ENCODE results near the gene LGALS12.
A peak's percentile ranks its signal among the peaks of the same experiment; 100 is the strongest.

The LGALS12 gene

DNA sequence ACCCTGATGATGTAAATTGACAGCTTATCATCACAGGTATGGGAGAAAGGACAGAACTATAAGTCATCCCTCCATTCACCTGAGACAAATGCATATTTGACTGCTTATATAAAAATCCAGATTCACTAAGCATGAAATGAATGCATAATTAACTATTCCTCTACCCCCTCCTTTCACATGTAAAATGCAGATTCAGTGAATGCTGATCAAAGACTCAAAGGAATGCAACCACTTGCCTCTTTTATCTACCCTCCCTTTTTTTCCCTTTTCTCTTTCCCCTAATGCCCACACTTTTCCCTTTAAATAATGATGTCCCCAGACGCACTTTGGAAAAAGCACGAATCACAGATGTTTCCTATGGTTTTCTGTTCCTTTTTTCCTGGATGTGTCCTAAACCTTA is 26.2 kb downstream of the LGALS12 start:
- no peak overlapping the region for H3K4me3 ChIP-seq (ENCODE audit: low read length)
- no peak overlapping the region for H2AFZ ChIP-seq (ENCODE audit: low read depth, low read length)
- H3K9me3 ChIP-seq (ENCODE audit: insufficient read depth, low read length): no peaks in the 10 kb centered on the region
- TF ChIP-seq EZH2phosphoT487 (IDR thresholded peaks at IDR 0.05; ENCODE audit: low read depth): no peak
- TF ChIP-seq, protein P1, sequence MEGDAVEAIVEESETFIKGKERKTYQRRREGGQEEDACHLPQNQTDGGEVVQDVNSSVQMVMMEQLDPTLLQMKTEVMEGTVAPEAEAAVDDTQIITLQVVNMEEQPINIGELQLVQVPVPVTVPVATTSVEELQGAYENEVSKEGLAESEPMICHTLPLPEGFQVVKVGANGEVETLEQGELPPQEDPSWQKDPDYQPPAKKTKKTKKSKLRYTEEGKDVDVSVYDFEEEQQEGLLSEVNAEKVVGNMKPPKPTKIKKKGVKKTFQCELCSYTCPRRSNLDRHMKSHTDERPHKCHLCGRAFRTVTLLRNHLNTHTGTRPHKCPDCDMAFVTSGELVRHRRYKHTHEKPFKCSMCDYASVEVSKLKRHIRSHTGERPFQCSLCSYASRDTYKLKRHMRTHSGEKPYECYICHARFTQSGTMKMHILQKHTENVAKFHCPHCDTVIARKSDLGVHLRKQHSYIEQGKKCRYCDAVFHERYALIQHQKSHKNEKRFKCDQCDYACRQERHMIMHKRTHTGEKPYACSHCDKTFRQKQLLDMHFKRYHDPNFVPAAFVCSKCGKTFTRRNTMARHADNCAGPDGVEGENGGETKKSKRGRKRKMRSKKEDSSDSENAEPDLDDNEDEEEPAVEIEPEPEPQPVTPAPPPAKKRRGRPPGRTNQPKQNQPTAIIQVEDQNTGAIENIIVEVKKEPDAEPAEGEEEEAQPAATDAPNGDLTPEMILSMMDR (IDR thresholded peaks at IDR 0.05; ENCODE audit: low read depth, low read length): no peak
- H3K9ac ChIP-seq (ENCODE audit: low read length): no peak overlapping the region
- H3K27ac ChIP-seq (ENCODE audit: low read length): no peak overlapping the region
- no peak overlapping the region for H3K4me2 ChIP-seq (ENCODE audit: low read length)
- H3K36me3 ChIP-seq (replicated peaks; ENCODE audit: low read depth, low read length): no peaks in the 10 kb centered on the region
- peaks cover 22% of the 10 kb centered on the region for H3K27me3 ChIP-seq (ENCODE audit: low read depth, low read length)
- H3K4me1 ChIP-seq (ENCODE audit: low read length): peaks cover 20% of the 10 kb centered on the region
- H3K79me2 ChIP-seq (ENCODE audit: low read length): no peaks in the 10 kb centered on the region
- no peaks in the 10 kb centered on the region for H4K20me1 ChIP-seq (ENCODE audit: insufficient read depth, low read length)

DNA sequence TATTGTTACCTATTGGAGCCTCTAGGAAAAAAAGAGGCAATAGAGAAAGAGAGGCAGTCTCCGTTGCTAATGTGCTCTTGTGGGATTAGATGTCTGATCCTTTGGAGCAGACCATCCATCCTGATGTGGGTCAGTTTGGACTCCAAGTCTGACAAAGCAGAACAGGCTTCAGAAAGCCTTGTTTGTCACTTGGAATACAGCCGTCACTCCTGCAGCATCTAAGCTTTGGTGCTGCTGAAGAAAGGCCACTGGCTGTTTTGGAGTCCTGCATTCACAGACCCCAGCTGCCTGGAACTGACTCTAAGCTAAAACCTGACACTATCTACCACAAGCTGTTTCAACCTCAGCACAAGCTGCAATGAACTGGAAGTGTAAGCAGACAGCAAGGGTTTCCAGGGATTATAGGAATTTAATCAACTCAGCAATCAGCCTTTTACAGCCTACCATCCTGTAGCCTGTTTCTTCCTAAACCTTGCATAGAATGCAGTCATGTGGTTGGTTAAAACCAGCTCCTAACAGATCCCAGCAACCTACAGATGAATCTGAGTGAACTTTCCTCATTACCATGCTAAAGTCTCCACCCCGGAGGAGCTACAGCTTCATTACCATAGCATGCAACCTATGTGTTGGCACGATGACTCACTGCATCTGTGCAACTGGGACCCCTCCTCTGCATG is 27.1 kb downstream of the LGALS12 start:
- TF ChIP-seq EZH2phosphoT487 (IDR thresholded peaks at IDR 0.05; ENCODE audit: low read depth): no peak
- TF ChIP-seq, protein P1 (IDR thresholded peaks at IDR 0.05; ENCODE audit: low read depth, low read length): no peak
- H3K9ac ChIP-seq (ENCODE audit: low read length): no peak overlapping the region
- no peaks in the 10 kb centered on the region for H3K79me2 ChIP-seq (ENCODE audit: low read length)
- H3K27me3 ChIP-seq (ENCODE audit: low read depth, low read length): peaks cover 22% of the 10 kb centered on the region
- no peak overlapping the region for H3K4me3 ChIP-seq (ENCODE audit: low read length)
- H3K4me2 ChIP-seq (ENCODE audit: low read length): no peak overlapping the region
- H3K4me1 ChIP-seq (ENCODE audit: low read length): peaks cover 26% of the 10 kb centered on the region
- H4K20me1 ChIP-seq (ENCODE audit: insufficient read depth, low read length): no peaks in the 10 kb centered on the region
- H3K9me3 ChIP-seq (ENCODE audit: insufficient read depth, low read length): no peaks in the 10 kb centered on the region
- no peaks in the 10 kb centered on the region for H3K36me3 ChIP-seq (replicated peaks; ENCODE audit: low read depth, low read length)
- no peak overlapping the region for H2AFZ ChIP-seq (ENCODE audit: low read depth, low read length)
- H3K27ac ChIP-seq (ENCODE audit: low read length): no peak overlapping the region

DNA sequence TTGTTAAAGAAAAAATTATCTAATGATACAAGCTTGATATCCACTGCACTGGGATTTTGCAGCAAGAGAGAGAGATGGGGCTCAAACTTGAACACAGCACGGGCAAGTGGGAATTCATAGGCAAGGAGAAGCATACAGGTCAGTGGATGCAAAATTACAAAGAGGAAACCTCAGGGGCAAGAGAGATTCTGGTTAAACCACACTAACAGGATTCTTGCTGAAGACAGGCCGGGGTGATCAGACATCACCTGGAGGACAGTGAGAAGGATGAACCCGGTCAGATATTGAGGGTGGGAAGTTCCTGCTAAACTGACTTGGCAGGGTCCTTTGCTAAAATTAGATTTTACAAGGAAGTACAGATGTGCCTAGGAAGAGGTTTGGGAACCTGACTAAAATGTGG is 28.2 kb downstream of the LGALS12 start:
- Histone ChIP-seq H3K27me3 (ENCODE audit: low read depth, low read length) (peaks cover 22% of the 10 kb centered on the region), H3K36me3 (replicated peaks; ENCODE audit: low read depth, low read length) (no peaks in the 10 kb centered on the region), H3K27ac (ENCODE audit: low read length) (no peak overlapping the region), H3K4me2 (ENCODE audit: low read length) (no peak overlapping the region), H3K9ac (ENCODE audit: low read length) (no peak overlapping the region), H3K4me1 (ENCODE audit: low read length) (peaks cover 26% of the 10 kb centered on the region), H3K9me3 (ENCODE audit: insufficient read depth, low read length) (no peaks in the 10 kb centered on the region), H3K79me2 (ENCODE audit: low read length) (no peaks in the 10 kb centered on the region), H2AFZ (ENCODE audit: low read depth, low read length) (no peak overlapping the region), H3K4me3 (ENCODE audit: low read length) (no peak overlapping the region), H4K20me1 (ENCODE audit: insufficient read depth, low read length) (no peaks in the 10 kb centered on the region)
- no peak for TF ChIP-seq EZH2phosphoT487 (IDR thresholded peaks at IDR 0.05; ENCODE audit: low read depth)
- TF ChIP-seq, protein P1 (IDR thresholded peaks at IDR 0.05; ENCODE audit: low read depth, low read length): no peak

DNA sequence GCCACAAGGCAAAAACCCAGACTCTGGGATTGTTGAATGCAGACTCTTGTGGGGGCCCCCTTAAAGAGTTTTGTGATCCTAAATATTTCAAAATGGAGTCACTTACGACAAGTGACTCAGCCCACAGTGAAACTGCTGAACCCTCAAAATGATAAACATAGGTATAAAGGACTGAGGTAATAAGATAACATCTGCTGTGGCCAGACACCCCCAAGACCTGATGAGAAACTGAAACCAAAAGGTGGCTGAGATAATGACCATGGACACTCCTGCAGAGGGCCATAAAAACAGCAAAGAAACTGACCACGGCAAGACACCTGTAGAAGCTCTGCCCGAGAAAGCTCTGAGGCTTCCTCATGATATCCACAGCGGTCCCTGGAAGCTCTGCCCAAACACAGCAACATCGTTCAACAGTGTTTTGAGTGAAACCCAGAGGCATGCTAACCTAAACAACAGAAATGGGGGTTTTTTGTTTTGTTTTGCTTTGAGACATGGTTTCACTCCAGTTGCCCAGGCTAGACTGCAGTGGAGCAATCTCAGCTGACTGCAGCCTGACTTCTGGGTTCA is 29.1 kb downstream of the LGALS12 start:
- Histone ChIP-seq H3K36me3 (replicated peaks; ENCODE audit: low read depth, low read length) (no peaks in the 10 kb centered on the region), H4K20me1 (ENCODE audit: insufficient read depth, low read length) (no peaks in the 10 kb centered on the region), H3K4me2 (ENCODE audit: low read length) (0 out of 2 replicates have a peak overlapping the region, but pooled peaks have one; percentile 2), H3K27ac (ENCODE audit: low read length) (no peak overlapping the region), H2AFZ (ENCODE audit: low read depth, low read length) (no peak overlapping the region), H3K4me3 (ENCODE audit: low read length) (no peak overlapping the region), H3K79me2 (ENCODE audit: low read length) (no peaks in the 10 kb centered on the region), H3K4me1 (ENCODE audit: low read length) (peaks cover 26% of the 10 kb centered on the region), H3K27me3 (ENCODE audit: low read depth, low read length) (peaks cover 22% of the 10 kb centered on the region), H3K9ac (ENCODE audit: low read length) (no peak overlapping the region), H3K9me3 (ENCODE audit: insufficient read depth, low read length) (no peaks in the 10 kb centered on the region)
- no peak for TF ChIP-seq EZH2phosphoT487 (IDR thresholded peaks at IDR 0.05; ENCODE audit: low read depth)
- TF ChIP-seq, protein P1 (IDR thresholded peaks at IDR 0.05; ENCODE audit: low read depth, low read length): no peak

Data from OCI-LY3 (cell line).